ENCODE data around the gene ITGAX. TPM values are rescaled to one million over a fixed set of nuclear protein-coding genes. Genes with fewer than 3 reads are reported as not detected.

The ITGAX gene
- polyA plus RNA-seq, 4 donors, result 0.22 to 2.5 (median 1.1) TPM

DNA sequence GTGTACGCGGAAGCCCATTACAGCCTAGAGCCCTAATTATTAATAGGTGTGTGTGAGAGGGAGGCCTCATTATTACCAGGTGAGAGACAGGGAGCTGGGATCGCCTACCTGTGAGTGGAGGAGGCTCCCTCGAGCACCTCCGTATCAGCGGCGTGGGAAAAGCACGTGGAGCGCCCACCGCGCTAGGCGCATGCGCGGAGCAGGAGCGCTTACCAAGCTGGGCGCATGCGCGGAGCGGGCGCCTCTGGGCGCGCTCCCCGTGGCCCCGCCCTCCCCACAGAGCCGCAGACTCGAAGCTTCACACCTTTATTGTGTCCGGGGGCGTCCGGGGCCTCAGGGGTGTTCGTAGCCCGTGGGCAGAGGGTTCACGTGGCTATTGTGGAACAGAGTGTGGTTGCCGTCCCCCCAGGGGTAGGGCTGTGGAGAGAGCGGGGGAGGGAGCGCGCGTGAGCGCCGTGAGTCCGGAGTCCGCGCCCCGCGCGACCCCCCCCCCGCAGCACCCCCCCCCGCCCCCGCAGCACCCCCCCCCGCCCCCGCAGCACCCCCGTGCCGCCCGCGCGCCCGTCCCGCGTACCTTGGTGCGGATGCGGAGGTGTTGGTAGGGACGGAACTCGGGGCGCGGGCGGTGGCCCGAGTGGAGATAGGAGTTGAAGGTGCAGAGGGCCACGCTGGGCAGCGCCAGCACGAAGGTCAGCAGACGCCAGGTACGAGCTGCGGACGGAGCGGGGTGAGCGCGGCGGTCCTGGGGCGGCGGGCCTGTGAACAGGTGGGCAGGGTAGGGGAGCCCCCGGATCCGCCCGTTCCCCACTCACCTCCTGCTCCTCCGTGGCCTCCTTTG is 72.7 kb downstream of the ITGAX start:
- peak overlapping the region in 2 of 3 donors; percentile 54 to 70 for H3K4me3 ChIP-seq (ENCODE audit: low read depth in 1 of 3, low read length in 3 of 3)
- DNase-seq, result peak; percentile 79 to 86
- H3K36me3 ChIP-seq (ENCODE audit: control insufficient read depth in 3 of 3, insufficient read depth in 2 of 3, low read depth in 1 of 3, low read length in 3 of 3), result no peaks in the 10 kb centered on the region
- WGBS, 3 donors, result 13 to 29% (median 17%) methylated on average over 39 to 68 of the region's 83 CpGs
- H3K4me1 ChIP-seq (ENCODE audit: control insufficient read depth in 3 of 3, insufficient read depth in 2 of 3, low read depth in 1 of 3, low read length in 2 of 3), result peaks cover 4 to 16% (median 5%) of the 10 kb centered on the region in 3 donors
- H3K27ac ChIP-seq (ENCODE audit: low read depth in 1 of 3, low read length in 2 of 3), result peak overlapping the region in 2 of 3 donors; percentile 56 to 95
- H3K27me3 ChIP-seq (ENCODE audit: control insufficient read depth in 3 of 3, insufficient read depth in 3 of 3, low read length in 3 of 3), result no peaks in the 10 kb centered on the region
- no peak for FAIRE-seq
- peaks cover 0 to 5% of the 10 kb centered on the region in 2 donors for H3K9me3 ChIP-seq (ENCODE audit: control insufficient read depth in 2 of 2, insufficient read depth in 1 of 2, low read depth in 1 of 2, low read length in 1 of 2)

DNA sequence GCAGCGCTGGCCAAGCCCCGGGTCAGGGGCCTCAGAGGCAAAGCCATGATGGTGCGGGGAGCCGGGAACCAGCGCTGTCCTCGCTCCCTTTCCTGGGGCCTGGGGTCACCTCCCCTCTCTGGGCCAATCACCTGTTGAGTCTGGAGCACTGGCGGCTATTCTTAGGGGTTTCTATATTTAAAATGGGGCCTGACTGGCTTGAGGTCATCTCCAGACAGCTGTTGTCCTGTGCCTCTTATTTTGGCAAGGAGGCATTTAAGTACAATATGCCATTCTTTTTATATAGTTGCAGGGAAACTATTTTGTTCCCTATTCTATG is 73.3 kb downstream of the ITGAX start, which contains the start of gene COX6A2:
Gene COX6A2 (minus strand): TSS at position 82 of the 319 bp plus-strand sequence. CDS start 35 bp downstream, at position 47.
- peaks cover 4 to 16% (median 5%) of the 10 kb centered on the region in 3 donors for H3K4me1 ChIP-seq (ENCODE audit: control insufficient read depth in 3 of 3, insufficient read depth in 2 of 3, low read depth in 1 of 3, low read length in 2 of 3)
- DNase-seq, result no peak

DNA sequence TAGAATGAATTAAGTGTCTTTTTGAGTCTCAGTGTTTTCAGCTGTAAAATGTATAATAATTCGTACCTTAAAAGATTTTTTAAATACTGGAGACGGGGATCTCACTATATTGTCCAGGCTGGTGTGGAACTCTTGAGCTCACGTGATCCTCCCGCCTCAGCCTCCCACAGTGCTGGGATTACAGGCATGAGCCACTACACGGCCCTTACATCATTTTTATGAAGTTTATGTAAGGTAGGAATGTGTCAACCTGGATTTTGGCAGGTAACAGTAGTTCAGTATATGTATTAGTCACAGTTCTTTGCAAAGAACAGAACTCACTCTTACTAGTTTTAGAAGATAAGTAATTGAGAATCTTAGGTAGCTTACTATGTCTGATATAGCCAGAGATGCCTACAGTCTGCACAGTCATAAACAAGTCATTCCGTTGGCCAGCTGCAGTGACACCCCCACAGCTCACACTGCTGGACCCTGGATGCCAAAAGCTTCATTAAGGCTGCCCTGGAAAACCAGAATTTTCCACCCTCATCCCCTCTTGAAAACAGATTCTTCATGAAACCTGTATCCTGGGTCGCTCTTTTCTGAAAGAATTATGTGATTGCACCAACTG is 73.8 kb downstream of the ITGAX start:
- Histone ChIP-seq H3K4me1 (ENCODE audit: control insufficient read depth in 3 of 3, insufficient read depth in 2 of 3, low read depth in 1 of 3, low read length in 2 of 3) (peaks cover 4 to 16% (median 5%) of the 10 kb centered on the region in 3 donors), H3K9me3 (ENCODE audit: control insufficient read depth in 2 of 2, insufficient read depth in 1 of 2, low read depth in 1 of 2, low read length in 1 of 2) (peaks cover 0 to 5% of the 10 kb centered on the region in 2 donors), H3K4me3 (ENCODE audit: low read depth in 1 of 3, low read length in 3 of 3) (peak overlapping the region in 2 of 3 donors; percentile 54 to 70), H3K36me3 (ENCODE audit: control insufficient read depth in 3 of 3, insufficient read depth in 2 of 3, low read depth in 1 of 3, low read length in 3 of 3) (no peaks in the 10 kb centered on the region), H3K27me3 (ENCODE audit: control insufficient read depth in 3 of 3, insufficient read depth in 3 of 3, low read length in 3 of 3) (no peaks in the 10 kb centered on the region), H3K27ac (ENCODE audit: low read depth in 1 of 3, low read length in 2 of 3) (peak overlapping the region in 2 of 3 donors; percentile 56 to 95)
- FAIRE-seq, result no peak
- whole genome bisulfite sequencing, 3 donors, result 65 to 81% (median 75%) methylated on average over 7 of the region's 7 CpGs
- DNase-seq, result peak in 1 of 2 donors; percentile 36

More for the DNA sequence above, 73.3 kb downstream of the ITGAX start, which contains the start of gene COX6A2:
- Histone ChIP-seq H3K36me3 (ENCODE audit: control insufficient read depth in 3 of 3, insufficient read depth in 2 of 3, low read depth in 1 of 3, low read length in 3 of 3) (no peaks in the 10 kb centered on the region), H3K27ac (ENCODE audit: low read depth in 1 of 3, low read length in 2 of 3) (peak within 1 kb of the TSS in 2 of 3 donors; percentile 56 to 95), H3K4me3 (ENCODE audit: low read depth in 1 of 3, low read length in 3 of 3) (peak within 1 kb of the TSS in 2 of 3 donors; percentile 54 to 70), H3K9me3 (ENCODE audit: control insufficient read depth in 2 of 2, insufficient read depth in 1 of 2, low read depth in 1 of 2, low read length in 1 of 2) (peaks cover 0 to 5% of the 10 kb centered on the region in 2 donors), H3K27me3 (ENCODE audit: control insufficient read depth in 3 of 3, insufficient read depth in 3 of 3, low read length in 3 of 3) (no peaks in the 10 kb centered on the region)
- WGBS, 3 donors, result 35 to 60% (median 58%) methylated on average over 7 of the region's 7 CpGs
- FAIRE-seq, result no peak

DNA sequence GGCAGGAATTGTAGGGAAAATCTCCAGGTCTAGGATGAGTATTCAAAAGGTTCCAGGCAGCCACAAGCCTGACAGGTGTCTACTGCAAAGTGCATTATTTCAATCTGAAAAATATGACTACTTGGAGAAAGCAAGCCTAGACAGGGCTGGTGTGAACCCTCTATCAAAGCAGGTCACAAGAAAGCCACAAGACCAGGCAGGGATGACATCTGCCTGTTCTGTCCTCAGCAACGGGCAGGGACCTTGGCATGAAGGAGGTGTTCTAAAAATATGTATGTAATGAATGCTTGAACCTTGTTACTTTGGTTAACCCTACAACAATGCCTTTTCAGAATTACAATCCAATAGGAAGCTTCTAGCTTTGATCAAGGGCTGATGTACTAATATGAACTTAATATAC is 74.3 kb downstream of the ITGAX start:
- FAIRE-seq, result no peak
- Histone ChIP-seq H3K36me3 (ENCODE audit: control insufficient read depth in 3 of 3, insufficient read depth in 2 of 3, low read depth in 1 of 3, low read length in 3 of 3) (no peaks in the 10 kb centered on the region), H3K27ac (ENCODE audit: low read depth in 1 of 3, low read length in 2 of 3) (peak overlapping the region in 1 of 3 donors; percentile 95), H3K4me3 (ENCODE audit: low read depth in 1 of 3, low read length in 3 of 3) (peak overlapping the region in 1 of 3 donors; percentile 70), H3K9me3 (ENCODE audit: control insufficient read depth in 2 of 2, insufficient read depth in 1 of 2, low read depth in 1 of 2, low read length in 1 of 2) (peaks cover 0 to 5% of the 10 kb centered on the region in 2 donors), H3K4me1 (ENCODE audit: control insufficient read depth in 3 of 3, insufficient read depth in 2 of 3, low read depth in 1 of 3, low read length in 2 of 3) (peaks cover 4 to 16% (median 5%) of the 10 kb centered on the region in 3 donors), H3K27me3 (ENCODE audit: control insufficient read depth in 3 of 3, insufficient read depth in 3 of 3, low read length in 3 of 3) (no peaks in the 10 kb centered on the region)
- DNase-seq, result peak in 1 of 2 donors; percentile 70
- WGBS, 3 donors, result 0 to 17% (median 5%) methylated on average over 1 of the region's 1 CpG

DNA sequence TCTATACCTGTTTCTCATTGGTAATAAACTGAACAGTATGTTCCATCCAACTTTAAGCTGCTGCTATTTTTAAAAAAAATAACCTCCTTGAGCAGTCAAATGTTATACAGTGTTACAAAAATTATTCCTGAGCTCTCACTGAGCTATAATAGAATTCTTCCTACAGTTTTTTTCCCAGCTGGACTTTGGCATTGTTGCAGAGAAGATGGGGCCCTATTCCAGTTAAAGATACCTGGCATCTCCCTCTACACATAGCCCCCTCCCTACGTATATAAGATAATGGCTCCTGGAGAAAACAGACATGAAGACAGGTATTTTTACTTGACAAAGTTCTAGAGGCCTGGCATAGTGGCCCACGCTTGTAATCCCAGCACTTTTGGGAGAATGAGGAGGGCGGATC is 74.8 kb downstream of the ITGAX start:
- DNase-seq (peak in 1 of 2 donors; percentile 82), FAIRE-seq (no peak)
- H3K9me3 ChIP-seq (ENCODE audit: control insufficient read depth in 2 of 2, insufficient read depth in 1 of 2, low read depth in 1 of 2, low read length in 1 of 2), result peaks cover 0 to 5% of the 10 kb centered on the region in 2 donors
- no peak overlapping the region for H3K4me3 ChIP-seq (ENCODE audit: low read depth in 1 of 3, low read length in 3 of 3)
- H3K4me1 ChIP-seq (ENCODE audit: control insufficient read depth in 3 of 3, insufficient read depth in 2 of 3, low read depth in 1 of 3, low read length in 2 of 3), result peaks cover 4 to 16% (median 5%) of the 10 kb centered on the region in 3 donors
- WGBS, 3 donors, result 64 to 82% (median 77%) methylated on average over 3 of the region's 3 CpGs
- peak overlapping the region in 1 of 3 donors; percentile 95 for H3K27ac ChIP-seq (ENCODE audit: low read depth in 1 of 3, low read length in 2 of 3)
- H3K27me3 ChIP-seq (ENCODE audit: control insufficient read depth in 3 of 3, insufficient read depth in 3 of 3, low read length in 3 of 3), result no peaks in the 10 kb centered on the region
- no peaks in the 10 kb centered on the region for H3K36me3 ChIP-seq (ENCODE audit: control insufficient read depth in 3 of 3, insufficient read depth in 2 of 3, low read depth in 1 of 3, low read length in 3 of 3)

DNA sequence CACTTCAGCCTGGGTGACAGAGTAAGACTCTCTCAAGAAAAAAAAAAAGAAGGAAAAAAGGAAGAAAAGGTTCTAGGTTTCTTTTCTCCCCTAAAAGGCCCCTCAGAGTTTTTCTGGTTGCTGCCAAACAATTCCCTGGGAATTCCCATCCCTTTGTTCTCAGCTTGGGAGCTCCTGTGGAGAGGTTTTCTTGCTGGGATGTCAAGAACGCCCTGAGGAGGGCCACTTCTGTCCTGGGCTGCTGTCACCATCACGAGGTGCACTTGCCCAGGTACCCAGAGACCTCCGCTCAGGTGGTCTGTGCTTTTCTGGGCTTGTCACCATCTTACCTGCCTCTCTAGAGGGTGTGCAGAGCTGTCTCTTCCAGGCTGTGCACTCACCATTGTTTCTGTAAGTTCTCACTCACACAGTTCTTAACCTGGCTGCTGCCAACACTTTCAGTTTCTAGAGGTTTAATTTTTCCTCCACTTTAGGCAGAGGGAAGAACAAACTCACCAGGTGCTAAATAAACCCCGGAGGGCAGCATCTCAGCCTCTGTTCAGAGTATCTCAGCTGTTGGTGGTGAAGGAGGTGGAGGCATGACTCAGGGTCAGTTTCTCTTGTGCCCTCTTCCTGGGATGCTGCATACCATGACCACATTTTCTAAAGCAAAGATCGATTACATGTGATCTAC is 75.5 kb downstream of the ITGAX start:
- Histone ChIP-seq H3K27ac (ENCODE audit: low read depth in 1 of 3, low read length in 2 of 3) (peak overlapping the region in 1 of 3 donors; percentile 69), H3K36me3 (ENCODE audit: control insufficient read depth in 3 of 3, insufficient read depth in 2 of 3, low read depth in 1 of 3, low read length in 3 of 3) (peaks cover 0 to 3% (median 0%) of the 10 kb centered on the region in 3 donors), H3K9me3 (ENCODE audit: control insufficient read depth in 2 of 2, insufficient read depth in 1 of 2, low read depth in 1 of 2, low read length in 1 of 2) (peaks cover 0 to 5% of the 10 kb centered on the region in 2 donors), H3K4me3 (ENCODE audit: low read depth in 1 of 3, low read length in 3 of 3) (no peak overlapping the region), H3K4me1 (ENCODE audit: control insufficient read depth in 3 of 3, insufficient read depth in 2 of 3, low read depth in 1 of 3, low read length in 2 of 3) (peaks cover 4 to 16% (median 5%) of the 10 kb centered on the region in 3 donors), H3K27me3 (ENCODE audit: control insufficient read depth in 3 of 3, insufficient read depth in 3 of 3, low read length in 3 of 3) (no peaks in the 10 kb centered on the region)
- FAIRE-seq, result no peak
- 43 to 51% (median 44%) methylated on average over 5 of the region's 5 CpGs for WGBS, 3 donors
- DNase-seq, result peak in 1 of 2 donors; percentile 30

Data from small intestine (tissue), 7 donors.